ENCODE results near the gene AGBL1.

AGBL1 gene

GRCh38 chr15:86634146-86634545 lies 554.5 kb downstream of the AGBL1 start:
- no peak overlapping the region for H2AFZ ChIP-seq (ENCODE audit: low read depth, low read length)
- H3K4me1 ChIP-seq (ENCODE audit: insufficient read depth, low read length) = no peaks in the 10 kb centered on the region
- H3K9me3 ChIP-seq (ENCODE audit: low read length) = no peaks in the 10 kb centered on the region
- H3K27me3 ChIP-seq (ENCODE audit: insufficient read depth, low read length) = no peaks in the 10 kb centered on the region
- no peak overlapping the region for H3K4me3 ChIP-seq (ENCODE audit: low read length)
- H3K36me3 ChIP-seq (ENCODE audit: insufficient read depth, low read length) = no peaks in the 10 kb centered on the region

- Histone ChIP-seq H3K9me3 (ENCODE audit: low read length) (no peaks in the 10 kb centered on the region), H3K36me3 (ENCODE audit: insufficient read depth, low read length) (no peaks in the 10 kb centered on the region), H2AFZ (ENCODE audit: low read depth, low read length) (no peak overlapping the region), H3K4me1 (ENCODE audit: insufficient read depth, low read length) (no peaks in the 10 kb centered on the region), H3K27me3 (ENCODE audit: insufficient read depth, low read length) (no peaks in the 10 kb centered on the region), H3K4me3 (ENCODE audit: low read length) (no peak overlapping the region)
Observed at GRCh38 chr15:86634992-86635638, 555.4 kb downstream of the AGBL1 start.

- Histone ChIP-seq H2AFZ (ENCODE audit: low read depth, low read length) (no peak overlapping the region), H3K9me3 (ENCODE audit: low read length) (no peaks in the 10 kb centered on the region), H3K36me3 (ENCODE audit: insufficient read depth, low read length) (no peaks in the 10 kb centered on the region), H3K27me3 (ENCODE audit: insufficient read depth, low read length) (no peaks in the 10 kb centered on the region), H3K4me3 (ENCODE audit: low read length) (no peak overlapping the region), H3K4me1 (ENCODE audit: insufficient read depth, low read length) (peaks cover 11% of the 10 kb centered on the region)
Observed at GRCh38 chr15:86644339-86644738, 564.7 kb downstream of the AGBL1 start.

GRCh38 chr15:86645925-86646500 lies 566.3 kb downstream of the AGBL1 start:
- Histone ChIP-seq H3K27me3 (ENCODE audit: insufficient read depth, low read length) (no peaks in the 10 kb centered on the region), H3K9me3 (ENCODE audit: low read length) (no peaks in the 10 kb centered on the region), H3K4me3 (ENCODE audit: low read length) (peak overlapping the region; percentile 2)

GRCh38 chr15:86647810-86648440 lies 568.3 kb downstream of the AGBL1 start:
- Histone ChIP-seq H3K27me3 (ENCODE audit: insufficient read depth, low read length) (no peaks in the 10 kb centered on the region), H3K9me3 (ENCODE audit: low read length) (no peaks in the 10 kb centered on the region), H3K4me1 (ENCODE audit: insufficient read depth, low read length) (peaks cover 11% of the 10 kb centered on the region), H2AFZ (ENCODE audit: low read depth, low read length) (no peak overlapping the region), H3K36me3 (ENCODE audit: insufficient read depth, low read length) (no peaks in the 10 kb centered on the region), H3K4me3 (ENCODE audit: low read length) (no peak overlapping the region)

More at GRCh38 chr15:86645925-86646500, 566.3 kb downstream of the AGBL1 start:
- peaks cover 11% of the 10 kb centered on the region for H3K4me1 ChIP-seq (ENCODE audit: insufficient read depth, low read length)
- no peaks in the 10 kb centered on the region for H3K36me3 ChIP-seq (ENCODE audit: insufficient read depth, low read length)
- peak overlapping the region; percentile 62 for H2AFZ ChIP-seq (ENCODE audit: low read depth, low read length)

GRCh38 chr15:86649277-86649676 lies 569.6 kb downstream of the AGBL1 start:
- Histone ChIP-seq H3K4me1 (ENCODE audit: insufficient read depth, low read length) (peaks cover 11% of the 10 kb centered on the region), H3K4me3 (ENCODE audit: low read length) (no peak overlapping the region), H3K9me3 (ENCODE audit: low read length) (no peaks in the 10 kb centered on the region), H3K27me3 (ENCODE audit: insufficient read depth, low read length) (no peaks in the 10 kb centered on the region), H3K36me3 (ENCODE audit: insufficient read depth, low read length) (no peaks in the 10 kb centered on the region), H2AFZ (ENCODE audit: low read depth, low read length) (no peak overlapping the region)

- H3K4me1 ChIP-seq (ENCODE audit: insufficient read depth, low read length) = peaks cover 11% of the 10 kb centered on the region
- H3K9me3 ChIP-seq (ENCODE audit: low read length) = no peaks in the 10 kb centered on the region
- H3K4me3 ChIP-seq (ENCODE audit: low read length) = no peak overlapping the region
- no peak overlapping the region for H2AFZ ChIP-seq (ENCODE audit: low read depth, low read length)
- no peaks in the 10 kb centered on the region for H3K36me3 ChIP-seq (ENCODE audit: insufficient read depth, low read length)
- H3K27me3 ChIP-seq (ENCODE audit: insufficient read depth, low read length) = no peaks in the 10 kb centered on the region
Observed at GRCh38 chr15:86650094-86650493, 570.4 kb downstream of the AGBL1 start.

- no peak overlapping the region for H2AFZ ChIP-seq (ENCODE audit: low read depth, low read length)
- H3K9me3 ChIP-seq (ENCODE audit: low read length) = no peaks in the 10 kb centered on the region
- H3K4me3 ChIP-seq (ENCODE audit: low read length) = no peak overlapping the region
Observed at GRCh38 chr15:86653344-86654197, 573.9 kb downstream of the AGBL1 start.

GRCh38 chr15:86654501-86654900 lies 574.8 kb downstream of the AGBL1 start:
- Histone ChIP-seq H3K36me3 (ENCODE audit: insufficient read depth, low read length) (no peaks in the 10 kb centered on the region), H3K9me3 (ENCODE audit: low read length) (no peaks in the 10 kb centered on the region), H3K27me3 (ENCODE audit: insufficient read depth, low read length) (no peaks in the 10 kb centered on the region), H3K4me1 (ENCODE audit: insufficient read depth, low read length) (peaks cover 5% of the 10 kb centered on the region), H3K4me3 (ENCODE audit: low read length) (no peak overlapping the region), H2AFZ (ENCODE audit: low read depth, low read length) (no peak overlapping the region)

More at GRCh38 chr15:86653344-86654197, 573.9 kb downstream of the AGBL1 start:
- Histone ChIP-seq H3K27me3 (ENCODE audit: insufficient read depth, low read length) (no peaks in the 10 kb centered on the region), H3K36me3 (ENCODE audit: insufficient read depth, low read length) (no peaks in the 10 kb centered on the region), H3K4me1 (ENCODE audit: insufficient read depth, low read length) (no peaks in the 10 kb centered on the region)

GRCh38 chr15:86657305-86657704 lies 577.6 kb downstream of the AGBL1 start:
- H3K27me3 ChIP-seq (ENCODE audit: insufficient read depth, low read length) = no peaks in the 10 kb centered on the region
- H3K9me3 ChIP-seq (ENCODE audit: low read length) = no peaks in the 10 kb centered on the region

GRCh38 chr15:86659724-86660411 lies 580.2 kb downstream of the AGBL1 start:
- Histone ChIP-seq H3K36me3 (ENCODE audit: insufficient read depth, low read length) (no peaks in the 10 kb centered on the region), H3K9me3 (ENCODE audit: low read length) (no peaks in the 10 kb centered on the region), H3K27me3 (ENCODE audit: insufficient read depth, low read length) (no peaks in the 10 kb centered on the region), H3K4me1 (ENCODE audit: insufficient read depth, low read length) (peaks cover 32% of the 10 kb centered on the region), H2AFZ (ENCODE audit: low read depth, low read length) (peak overlapping the region; percentile 8), H3K4me3 (ENCODE audit: low read length) (peak overlapping the region; percentile 16)

More at GRCh38 chr15:86657305-86657704, 577.6 kb downstream of the AGBL1 start:
- no peaks in the 10 kb centered on the region for H3K36me3 ChIP-seq (ENCODE audit: insufficient read depth, low read length)
- H2AFZ ChIP-seq (ENCODE audit: low read depth, low read length) = no peak overlapping the region
- H3K4me1 ChIP-seq (ENCODE audit: insufficient read depth, low read length) = peaks cover 20% of the 10 kb centered on the region
- no peak overlapping the region for H3K4me3 ChIP-seq (ENCODE audit: low read length)

GRCh38 chr15:86661580-86661979 lies 581.9 kb downstream of the AGBL1 start:
- Histone ChIP-seq H3K36me3 (ENCODE audit: insufficient read depth, low read length) (no peaks in the 10 kb centered on the region), H3K27me3 (ENCODE audit: insufficient read depth, low read length) (no peaks in the 10 kb centered on the region), H3K4me1 (ENCODE audit: insufficient read depth, low read length) (peaks cover 32% of the 10 kb centered on the region), H2AFZ (ENCODE audit: low read depth, low read length) (no peak overlapping the region), H3K4me3 (ENCODE audit: low read length) (no peak overlapping the region), H3K9me3 (ENCODE audit: low read length) (no peaks in the 10 kb centered on the region)
